ENCODE measurements around the gene SHISA8. TPM values are rescaled to one million over a fixed set of nuclear protein-coding genes. Genes with fewer than 3 reads are reported as not detected.

Gene SHISA8
- total and polyA plus RNA-seq, 2 of the 13 experiments (the other 11 are each of a cell fraction or from before 2014, with no cell fraction given) = not detected

GRCh38 chr22:41919357-41920224 lies 4.7 kb upstream of the SHISA8 start:
- 36% methylated on average over 24 of the region's 62 CpGs for WGBS (ENCODE audit: low lambda C conversion rate)
- no peak overlapping the region for H2AFZ ChIP-seq (ENCODE audit: low read length)
- FAIRE-seq (no peak), ATAC-seq (peak; percentile 6; the same call in 1 of the 3 replicates), DNase-seq (ENCODE audit: low spot score) (no peak)
- no peaks in the 10 kb centered on the region for H3K79me2 ChIP-seq (ENCODE audit: insufficient read depth, low read length)
- BruUV-seq (replicated peaks) = no TSS peak
- ChIA-PET POLR2A (no interaction called here), CTCF (ENCODE audit: low intra/inter-chr PET ratio, low total read pairs) (no interaction called here)
- no peaks in the 10 kb centered on the region for H3K36me3 ChIP-seq (replicated peaks in 1 of 2; ENCODE audit: control insufficient read depth in 1 of 2, insufficient read depth in 2 of 2, low read length in 2 of 2)
- TF ChIP-seq, protein P1, sequence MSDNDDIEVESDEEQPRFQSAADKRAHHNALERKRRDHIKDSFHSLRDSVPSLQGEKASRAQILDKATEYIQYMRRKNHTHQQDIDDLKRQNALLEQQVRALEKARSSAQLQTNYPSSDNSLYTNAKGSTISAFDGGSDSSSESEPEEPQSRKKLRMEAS (IDR thresholded peaks at IDR 0.05) = 0 out of 2 replicates have a peak, but pooled peaks have one; percentile 12
- TF ChIP-seq HNRNPLL (IDR thresholded peaks at IDR 0.05; ENCODE audit: low read depth, low read length, poor library complexity, severe bottlenecking) (peak; percentile 8), ZNF484 (CRISPR knock-in tag; IDR thresholded peaks at IDR 0.05; ENCODE audit: borderline replicate concordance, low read depth) (no peak), MBD4 (IDR thresholded peaks at IDR 0.05; ENCODE audit: borderline replicate concordance, low read length) (no peak), SP4 (CRISPR knock-in tag; IDR thresholded peaks at IDR 0.05) (no peak), EZH2 (conservative IDR thresholded peaks at IDR 0.05; ENCODE audit: low read depth, low read length) (0 out of 2 replicates have a peak, but pooled peaks have one; percentile 56), GABPB1 (CRISPR knock-in tag; IDR thresholded peaks at IDR 0.05) (peak; percentile 41; the same call in 1 of the 2 replicates), ZNF672 (CRISPR knock-in tag; IDR thresholded peaks at IDR 0.05) (no peak), MEIS2 (CRISPR knock-in tag; IDR thresholded peaks at IDR 0.05) (no peak), AGO1 (IDR thresholded peaks at IDR 0.05; ENCODE audit: low read depth, low read length, poor library complexity, severe bottlenecking) (peak; percentile 45)
- TF ChIP-seq, protein P2, sequence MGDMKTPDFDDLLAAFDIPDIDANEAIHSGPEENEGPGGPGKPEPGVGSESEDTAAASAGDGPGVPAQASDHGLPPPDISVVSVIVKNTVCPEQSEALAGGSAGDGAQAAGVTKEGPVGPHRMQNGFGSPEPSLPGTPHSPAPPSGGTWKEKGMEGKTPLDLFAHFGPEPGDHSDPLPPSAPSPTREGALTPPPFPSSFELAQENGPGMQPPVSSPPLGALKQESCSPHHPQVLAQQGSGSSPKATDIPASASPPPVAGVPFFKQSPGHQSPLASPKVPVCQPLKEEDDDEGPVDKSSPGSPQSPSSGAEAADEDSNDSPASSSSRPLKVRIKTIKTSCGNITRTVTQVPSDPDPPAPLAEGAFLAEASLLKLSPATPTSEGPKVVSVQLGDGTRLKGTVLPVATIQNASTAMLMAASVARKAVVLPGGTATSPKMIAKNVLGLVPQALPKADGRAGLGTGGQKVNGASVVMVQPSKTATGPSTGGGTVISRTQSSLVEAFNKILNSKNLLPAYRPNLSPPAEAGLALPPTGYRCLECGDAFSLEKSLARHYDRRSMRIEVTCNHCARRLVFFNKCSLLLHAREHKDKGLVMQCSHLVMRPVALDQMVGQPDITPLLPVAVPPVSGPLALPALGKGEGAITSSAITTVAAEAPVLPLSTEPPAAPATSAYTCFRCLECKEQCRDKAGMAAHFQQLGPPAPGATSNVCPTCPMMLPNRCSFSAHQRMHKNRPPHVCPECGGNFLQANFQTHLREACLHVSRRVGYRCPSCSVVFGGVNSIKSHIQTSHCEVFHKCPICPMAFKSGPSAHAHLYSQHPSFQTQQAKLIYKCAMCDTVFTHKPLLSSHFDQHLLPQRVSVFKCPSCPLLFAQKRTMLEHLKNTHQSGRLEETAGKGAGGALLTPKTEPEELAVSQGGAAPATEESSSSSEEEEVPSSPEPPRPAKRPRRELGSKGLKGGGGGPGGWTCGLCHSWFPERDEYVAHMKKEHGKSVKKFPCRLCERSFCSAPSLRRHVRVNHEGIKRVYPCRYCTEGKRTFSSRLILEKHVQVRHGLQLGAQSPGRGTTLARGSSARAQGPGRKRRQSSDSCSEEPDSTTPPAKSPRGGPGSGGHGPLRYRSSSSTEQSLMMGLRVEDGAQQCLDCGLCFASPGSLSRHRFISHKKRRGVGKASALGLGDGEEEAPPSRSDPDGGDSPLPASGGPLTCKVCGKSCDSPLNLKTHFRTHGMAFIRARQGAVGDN (CRISPR knock-in tag; IDR thresholded peaks at IDR 0.05) = peak; percentile 58
- intact Hi-C loops (cut with micrococcal nuclease; ENCODE audit: unreplicated experiment) (no loop called here), in situ Hi-C loops (cut with HindIII; ENCODE audit: extremely low pct_ligation_motif_present, low pct_unique_long_range_greater_than_20kb) (no loop called here)
- peaks cover 8% of the 10 kb centered on the region; the same call in 1 of the 2 replicates for H4K20me1 ChIP-seq (ENCODE audit: insufficient read depth, low read length)
- H3K4me1 ChIP-seq (ENCODE audit: insufficient read depth, low read length) = peaks cover 44% of the 10 kb centered on the region
- no peak overlapping the region for H3K27ac ChIP-seq (ENCODE audit: extremely low read length, insufficient read depth, low read length)
- peak overlapping the region; percentile 11 to 59 (median 15); a peak in 4 of 6 replicates for H3K4me3 ChIP-seq (replicated peaks in 1 of 3; ENCODE audit: insufficient read depth in 1 of 3, low read depth in 2 of 3, low read length in 3 of 3)
- no peak overlapping the region for H3K9ac ChIP-seq (ENCODE audit: insufficient read depth, low read depth, low read length)
- peaks cover 10 to 59% of the 10 kb centered on the region in 2 experiments for H3K27me3 ChIP-seq (ENCODE audit: control insufficient read depth in 1 of 2, insufficient read depth in 2 of 2, low read length in 2 of 2)
- no peaks in the 10 kb centered on the region for H3K9me3 ChIP-seq (ENCODE audit: low read length)
- H3K4me2 ChIP-seq (ENCODE audit: low read depth, low read length) = peak overlapping the region; percentile 60

Measured in HepG2 (cell line).